Hematopoietic multipotent progenitor cell treated with erythropoietin and hydrocortisone succinate and interleukin-3 and kit ligand, for 15 days (in vitro differentiated cells): Measurements from ENCODE around the gene COPA.
"Not testable (repeated sequence)": the region's sequence is repeated elsewhere in the genome, so short reads cannot be mapped to it uniquely, and the experiment has no call there.

Experiments used
- DNase-seq: peaks from one replicate; pipeline ENCODE4 v3.0.0-alpha.2; 2015; ENCODE audit warnings: low spot score

The COPA gene

GRCh38 chr1:160342953-160343869, at the start of gene COPA, which contains the start of gene NCSTN:
Gene COPA, minus strand, starts transcription at chr1:160343250. Its CDS starts 80 bp downstream, at chr1:160343170.
Gene NCSTN, plus strand, starts transcription at chr1:160343383. Its CDS starts 14 bp downstream, at chr1:160343397.
- peak; percentile 91 for DNase-seq

- not testable (repeated sequence) for DNase-seq
These were observed 45.4 kb upstream of the COPA start for GRCh38 chr1:160388406-160388805.

GRCh38 chr1:160384812-160385211, 41.8 kb upstream of the COPA start:
- DNase-seq, result not testable (repeated sequence)

GRCh38 chr1:160377585-160378206, 34.6 kb upstream of the COPA start:
- DNase-seq, result no peak

- peak; percentile 62 for DNase-seq
These were observed 33.6 kb upstream of the COPA start for GRCh38 chr1:160376525-160377131.

GRCh38 chr1:160375788-160376524, 32.9 kb upstream of the COPA start:
- DNase-seq, result no peak

- no peak for DNase-seq
These were observed 31.5 kb upstream of the COPA start for GRCh38 chr1:160374306-160375110.

GRCh38 chr1:160373696-160374095, 30.6 kb upstream of the COPA start:
- DNase-seq, result no peak

GRCh38 chr1:160371756-160372155, 28.7 kb upstream of the COPA start:
- no peak for DNase-seq

GRCh38 chr1:160371346-160371631, 28.2 kb upstream of the COPA start:
- DNase-seq, result no peak

GRCh38 chr1:160370561-160371345, 27.7 kb upstream of the COPA start:
- DNase-seq, result no peak

GRCh38 chr1:160369087-160369486, 26.0 kb upstream of the COPA start:
- no peak for DNase-seq

- DNase-seq, result peak; percentile 15
These were observed 25.2 kb upstream of the COPA start for GRCh38 chr1:160367934-160368923.

GRCh38 chr1:160367516-160367900, 24.5 kb upstream of the COPA start:
- DNase-seq, result no peak

GRCh38 chr1:160366731-160367515, 23.9 kb upstream of the COPA start, which contains the start of gene NHLH1:
Gene NHLH1, plus strand, starts transcription at chr1:160367071. Its CDS starts 3,661 bp downstream, at chr1:160370732.
- DNase-seq, result no peak

GRCh38 chr1:160365325-160365724, 22.3 kb upstream of the COPA start:
- no peak for DNase-seq

- no peak for DNase-seq
These were observed 21.1 kb upstream of the COPA start for GRCh38 chr1:160363951-160364735.

- DNase-seq, result no peak
These were observed 20.0 kb upstream of the COPA start for GRCh38 chr1:160363010-160363409.
